ENCODE measurements around the gene AFAP1. TPM values are rescaled to one million over a fixed set of nuclear protein-coding genes. Genes with fewer than 3 reads are reported as not detected.

The AFAP1 gene
- total and polyA plus RNA-seq, 2 experiments from 2014 or later: 10.5 to 31.9 TPM

DNA sequence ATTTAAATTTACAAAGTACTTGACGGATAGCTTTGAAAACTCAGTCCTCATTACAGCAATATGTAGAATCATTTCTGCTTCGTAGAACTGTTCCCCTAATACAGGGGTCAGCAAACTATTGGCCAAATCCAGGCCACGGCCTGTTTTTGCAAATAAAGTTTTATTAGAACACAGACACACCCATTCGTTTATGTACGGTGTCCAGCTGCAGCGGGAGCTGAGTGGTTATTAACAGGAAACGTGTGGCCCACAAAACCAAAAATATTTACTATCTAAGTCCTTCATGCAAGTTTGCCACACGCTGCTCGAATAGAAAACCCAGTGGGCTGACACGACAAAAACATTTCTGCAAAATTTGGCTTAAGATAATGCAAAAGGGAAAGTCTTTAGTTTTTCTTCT lies 146.5 kb downstream of the AFAP1 start:
- DNase-seq (ENCODE audit: low read depth in 1 of 2, low spot score in 1 of 2): no peak
- TF ChIP-seq, protein P1, sequence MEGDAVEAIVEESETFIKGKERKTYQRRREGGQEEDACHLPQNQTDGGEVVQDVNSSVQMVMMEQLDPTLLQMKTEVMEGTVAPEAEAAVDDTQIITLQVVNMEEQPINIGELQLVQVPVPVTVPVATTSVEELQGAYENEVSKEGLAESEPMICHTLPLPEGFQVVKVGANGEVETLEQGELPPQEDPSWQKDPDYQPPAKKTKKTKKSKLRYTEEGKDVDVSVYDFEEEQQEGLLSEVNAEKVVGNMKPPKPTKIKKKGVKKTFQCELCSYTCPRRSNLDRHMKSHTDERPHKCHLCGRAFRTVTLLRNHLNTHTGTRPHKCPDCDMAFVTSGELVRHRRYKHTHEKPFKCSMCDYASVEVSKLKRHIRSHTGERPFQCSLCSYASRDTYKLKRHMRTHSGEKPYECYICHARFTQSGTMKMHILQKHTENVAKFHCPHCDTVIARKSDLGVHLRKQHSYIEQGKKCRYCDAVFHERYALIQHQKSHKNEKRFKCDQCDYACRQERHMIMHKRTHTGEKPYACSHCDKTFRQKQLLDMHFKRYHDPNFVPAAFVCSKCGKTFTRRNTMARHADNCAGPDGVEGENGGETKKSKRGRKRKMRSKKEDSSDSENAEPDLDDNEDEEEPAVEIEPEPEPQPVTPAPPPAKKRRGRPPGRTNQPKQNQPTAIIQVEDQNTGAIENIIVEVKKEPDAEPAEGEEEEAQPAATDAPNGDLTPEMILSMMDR (IDR thresholded peaks at IDR 0.05; ENCODE audit: low read depth, low read length): no peak
- no peak overlapping the region for H3K27ac ChIP-seq
- H3K27me3 ChIP-seq: no peaks in the 10 kb centered on the region
- H3K36me3 ChIP-seq: peaks cover 4% of the 10 kb centered on the region
- H3K4me3 ChIP-seq: no peak overlapping the region
- no peaks in the 10 kb centered on the region for H3K4me1 ChIP-seq (ENCODE audit: low read depth)
- no peaks in the 10 kb centered on the region for H3K9me3 ChIP-seq (ENCODE audit: low read depth)

DNA sequence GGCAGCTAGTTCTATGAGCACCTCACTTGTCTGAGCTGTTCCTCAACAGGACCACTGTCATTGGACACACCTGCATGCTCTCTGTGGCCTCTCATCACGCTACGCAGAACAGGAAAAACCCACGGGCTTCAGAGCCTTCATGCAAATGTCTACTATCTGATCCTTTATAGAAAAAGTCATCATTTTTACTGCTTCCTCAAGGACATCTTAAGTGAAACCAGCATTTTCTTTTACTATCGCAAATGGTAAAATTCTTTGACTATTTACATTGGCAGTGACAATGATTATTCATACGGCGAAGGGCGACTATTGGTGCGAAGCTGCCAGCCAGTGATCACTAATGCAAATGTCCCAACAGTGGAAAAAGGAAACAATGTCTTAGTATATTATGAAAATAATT lies 147.0 kb downstream of the AFAP1 start:
- H3K36me3 ChIP-seq: peaks cover 4% of the 10 kb centered on the region
- H3K4me1 ChIP-seq (ENCODE audit: low read depth): no peaks in the 10 kb centered on the region
- H3K9me3 ChIP-seq (ENCODE audit: low read depth): no peaks in the 10 kb centered on the region
- H3K4me3 ChIP-seq: no peak overlapping the region
- TF ChIP-seq, protein P1 (IDR thresholded peaks at IDR 0.05; ENCODE audit: low read depth, low read length): no peak
- no peak overlapping the region for H3K27ac ChIP-seq
- no peaks in the 10 kb centered on the region for H3K27me3 ChIP-seq
- DNase-seq (ENCODE audit: low read depth in 1 of 2, low spot score in 1 of 2): peak in 1 of 2 donors; percentile 26

GRCh38 chr4:7790999-7791398 lies 148.7 kb downstream of the AFAP1 start:
- H3K4me1 ChIP-seq (ENCODE audit: low read depth): no peaks in the 10 kb centered on the region
- H3K4me3 ChIP-seq: no peak overlapping the region
- H3K27ac ChIP-seq: no peak overlapping the region
- no peak for DNase-seq (ENCODE audit: low read depth in 1 of 2, low spot score in 1 of 2)
- H3K36me3 ChIP-seq: peaks cover 4% of the 10 kb centered on the region
- no peaks in the 10 kb centered on the region for H3K27me3 ChIP-seq
- no peaks in the 10 kb centered on the region for H3K9me3 ChIP-seq (ENCODE audit: low read depth)
- TF ChIP-seq, protein P1 (IDR thresholded peaks at IDR 0.05; ENCODE audit: low read depth, low read length): no peak

DNA sequence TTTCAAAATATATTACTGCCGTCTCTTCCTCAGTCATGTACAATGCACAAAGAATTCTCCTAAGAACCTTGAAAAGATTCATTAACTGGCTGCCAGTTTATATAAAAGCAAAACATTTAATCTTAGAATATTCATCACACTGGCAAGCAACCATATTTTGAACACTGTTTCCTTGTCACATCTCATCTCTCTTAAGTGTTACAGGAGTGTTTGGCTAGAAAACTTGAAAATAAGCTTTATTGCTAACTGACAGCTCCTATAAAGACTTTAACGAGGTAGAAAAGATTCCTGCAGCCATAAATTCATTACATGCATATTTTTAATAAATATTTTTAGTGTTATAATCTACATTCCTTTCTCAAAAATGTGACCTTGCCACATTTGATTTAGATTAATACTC lies 149.6 kb downstream of the AFAP1 start:
- H3K4me1 ChIP-seq (ENCODE audit: low read depth): no peaks in the 10 kb centered on the region
- no peak overlapping the region for H3K27ac ChIP-seq
- TF ChIP-seq, protein P1 (IDR thresholded peaks at IDR 0.05; ENCODE audit: low read depth, low read length): no peak
- H3K36me3 ChIP-seq: peaks cover 4% of the 10 kb centered on the region
- H3K4me3 ChIP-seq: no peak overlapping the region
- DNase-seq (ENCODE audit: low read depth in 1 of 2, low spot score in 1 of 2): no peak
- no peaks in the 10 kb centered on the region for H3K27me3 ChIP-seq
- no peaks in the 10 kb centered on the region for H3K9me3 ChIP-seq (ENCODE audit: low read depth)

GRCh38 chr4:7788694-7789425 lies 150.8 kb downstream of the AFAP1 start:
- TF ChIP-seq, protein P1 (IDR thresholded peaks at IDR 0.05; ENCODE audit: low read depth, low read length): no peak
- no peak overlapping the region for H3K27ac ChIP-seq
- peaks cover 4% of the 10 kb centered on the region for H3K36me3 ChIP-seq

More at GRCh38 chr4:7788694-7789425, 150.8 kb downstream of the AFAP1 start:
- H3K4me1 ChIP-seq (ENCODE audit: low read depth): no peaks in the 10 kb centered on the region
- H3K27me3 ChIP-seq: no peaks in the 10 kb centered on the region
- no peak overlapping the region for H3K4me3 ChIP-seq
- H3K9me3 ChIP-seq (ENCODE audit: low read depth): no peaks in the 10 kb centered on the region
- peak in 1 of 2 donors; percentile 19 for DNase-seq (ENCODE audit: low read depth in 1 of 2, low spot score in 1 of 2)

Measured in cardiac muscle cell (in vitro differentiated cells and primary cell).